GM13976 (cell line): ENCODE measurements around the gene CCDC175.

Experiments
- DNase-seq: peaks from one replicate; pipeline ENCODE4 v3.0.0; 2012; ENCODE audit warnings: low spot score
- in situ Hi-C: fragments of 300-500 bp; cut with MboI; formaldehyde crosslinking; loops from one replicate; pipeline ENCODE4 v1.12.0; 2022; ENCODE audit warnings: low sequenced_read_pairs, mixed read lengths, inconsistent platforms; ENCODE audit not compliant: unreplicated experiment
- TF ChIP-seq, protein P1 (sequence below): IDR thresholded peaks from 2 replicates; pipeline ENCODE4 v1.5.1; 2012; ENCODE audit warnings: borderline replicate concordance, mild to moderate bottlenecking; ENCODE audit not compliant: insufficient read depth; ENCODE audit errors: extremely low read depth, missing control alignments, control extremely low read depth

CCDC175 gene

DNA sequence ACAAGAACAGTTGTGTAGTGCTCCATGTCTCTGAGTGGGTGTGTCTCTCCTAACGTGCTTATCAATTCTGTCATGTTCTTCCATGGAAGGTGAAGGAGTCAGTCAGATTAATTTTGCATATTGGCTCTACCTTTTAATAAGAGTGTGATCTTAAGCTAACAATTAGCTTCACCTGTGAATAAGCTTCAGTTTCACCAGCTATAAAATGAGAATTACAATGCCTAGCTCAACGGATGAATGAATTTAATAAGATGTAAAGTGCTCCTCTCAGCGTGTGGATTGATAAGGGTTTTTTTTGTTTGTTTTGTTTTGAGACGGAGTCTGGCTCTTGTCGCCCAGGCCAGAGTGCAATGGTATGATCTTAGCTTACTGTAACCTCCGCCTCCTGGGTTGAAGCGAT is 32.7 kb downstream of the CCDC175 start:
- TF ChIP-seq, protein P1, sequence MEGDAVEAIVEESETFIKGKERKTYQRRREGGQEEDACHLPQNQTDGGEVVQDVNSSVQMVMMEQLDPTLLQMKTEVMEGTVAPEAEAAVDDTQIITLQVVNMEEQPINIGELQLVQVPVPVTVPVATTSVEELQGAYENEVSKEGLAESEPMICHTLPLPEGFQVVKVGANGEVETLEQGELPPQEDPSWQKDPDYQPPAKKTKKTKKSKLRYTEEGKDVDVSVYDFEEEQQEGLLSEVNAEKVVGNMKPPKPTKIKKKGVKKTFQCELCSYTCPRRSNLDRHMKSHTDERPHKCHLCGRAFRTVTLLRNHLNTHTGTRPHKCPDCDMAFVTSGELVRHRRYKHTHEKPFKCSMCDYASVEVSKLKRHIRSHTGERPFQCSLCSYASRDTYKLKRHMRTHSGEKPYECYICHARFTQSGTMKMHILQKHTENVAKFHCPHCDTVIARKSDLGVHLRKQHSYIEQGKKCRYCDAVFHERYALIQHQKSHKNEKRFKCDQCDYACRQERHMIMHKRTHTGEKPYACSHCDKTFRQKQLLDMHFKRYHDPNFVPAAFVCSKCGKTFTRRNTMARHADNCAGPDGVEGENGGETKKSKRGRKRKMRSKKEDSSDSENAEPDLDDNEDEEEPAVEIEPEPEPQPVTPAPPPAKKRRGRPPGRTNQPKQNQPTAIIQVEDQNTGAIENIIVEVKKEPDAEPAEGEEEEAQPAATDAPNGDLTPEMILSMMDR, result no peak
- no peak for DNase-seq
- in situ Hi-C loops, result no loop called here

DNA sequence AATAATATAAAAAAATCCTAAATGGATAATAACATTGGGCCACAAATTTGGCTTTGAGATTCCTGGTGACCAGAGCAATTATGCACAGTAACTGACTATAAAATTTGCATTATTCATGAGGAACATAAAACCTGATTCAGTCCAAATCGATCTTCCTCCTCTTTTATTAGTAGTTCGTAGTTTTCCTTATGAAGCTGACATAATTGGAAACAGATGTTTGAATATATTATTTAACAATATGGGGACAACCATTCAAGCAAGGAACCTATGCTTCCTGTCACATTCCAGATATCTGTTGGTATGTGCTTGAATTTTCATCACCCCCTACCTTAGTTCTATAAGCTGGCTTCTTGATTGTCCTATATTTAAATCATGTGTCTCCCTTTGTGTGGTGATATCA is 34.9 kb downstream of the CCDC175 start:
- DNase-seq, result no peak
- TF ChIP-seq, protein P1, result no peak
- in situ Hi-C loops, result no loop called here

DNA sequence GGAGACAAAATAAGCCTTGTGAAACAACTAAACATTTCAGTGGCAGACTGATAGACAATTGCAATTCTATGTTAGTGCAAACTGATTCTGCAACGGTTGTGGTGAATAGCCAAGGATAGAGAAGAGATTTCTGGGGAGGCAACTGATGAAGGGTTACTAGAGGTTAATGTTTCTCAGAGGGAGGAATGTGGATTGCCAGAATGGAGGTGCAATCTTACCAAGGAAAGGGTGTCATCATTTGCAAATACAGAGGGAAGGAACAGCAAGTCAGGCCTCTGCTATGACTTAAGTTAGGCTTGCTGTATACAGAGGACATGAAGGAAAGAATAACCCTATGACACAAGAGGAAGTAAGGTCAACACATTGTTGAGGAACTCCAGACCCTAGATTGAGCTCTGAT is 35.8 kb downstream of the CCDC175 start:
- DNase-seq, result no peak
- TF ChIP-seq, protein P1, result no peak
- in situ Hi-C loops, result no loop called here

DNA sequence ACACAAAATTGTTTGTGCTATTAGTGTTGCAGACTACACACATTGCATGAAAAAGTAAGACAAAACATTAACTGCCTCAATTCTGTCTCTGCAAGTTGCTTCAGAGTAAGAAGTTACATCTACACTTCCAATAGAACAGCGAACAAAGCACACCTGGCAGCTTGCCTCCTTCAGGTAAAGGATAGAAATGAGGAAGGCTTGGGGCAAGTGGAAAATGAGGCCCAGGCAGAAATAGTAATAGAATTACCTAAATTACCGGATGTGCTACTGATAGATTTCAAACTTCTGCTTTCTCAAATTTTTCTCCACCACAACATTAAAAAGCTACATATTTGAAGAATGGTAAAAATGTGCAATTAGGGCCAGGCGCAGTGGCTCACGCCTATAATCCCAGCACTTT is 37.7 kb downstream of the CCDC175 start:
- in situ Hi-C loops, result no loop called here
- TF ChIP-seq, protein P1, result no peak
- DNase-seq, result no peak

DNA sequence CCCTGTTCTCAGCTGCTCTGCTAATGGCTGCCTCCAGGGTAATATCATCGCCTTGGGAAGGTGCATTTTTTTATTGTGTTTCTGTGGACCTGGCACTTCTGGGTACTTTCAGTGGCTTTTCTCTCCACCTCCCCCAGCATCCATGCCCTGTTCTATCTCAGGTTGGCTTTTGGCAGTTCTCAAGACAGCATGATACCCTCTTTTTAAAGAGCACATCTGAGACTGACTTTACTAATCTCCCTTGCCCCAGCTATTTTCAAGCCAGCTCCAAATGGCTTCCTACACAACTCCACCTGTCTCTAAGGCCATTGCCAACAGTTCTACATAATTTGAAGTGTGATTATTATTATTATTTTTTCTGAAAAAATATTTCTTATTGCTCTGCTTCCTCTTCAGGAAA is 39.1 kb downstream of the CCDC175 start:
- in situ Hi-C loops, result no loop called here
- no peak for DNase-seq
- TF ChIP-seq, protein P1, result no peak

DNA sequence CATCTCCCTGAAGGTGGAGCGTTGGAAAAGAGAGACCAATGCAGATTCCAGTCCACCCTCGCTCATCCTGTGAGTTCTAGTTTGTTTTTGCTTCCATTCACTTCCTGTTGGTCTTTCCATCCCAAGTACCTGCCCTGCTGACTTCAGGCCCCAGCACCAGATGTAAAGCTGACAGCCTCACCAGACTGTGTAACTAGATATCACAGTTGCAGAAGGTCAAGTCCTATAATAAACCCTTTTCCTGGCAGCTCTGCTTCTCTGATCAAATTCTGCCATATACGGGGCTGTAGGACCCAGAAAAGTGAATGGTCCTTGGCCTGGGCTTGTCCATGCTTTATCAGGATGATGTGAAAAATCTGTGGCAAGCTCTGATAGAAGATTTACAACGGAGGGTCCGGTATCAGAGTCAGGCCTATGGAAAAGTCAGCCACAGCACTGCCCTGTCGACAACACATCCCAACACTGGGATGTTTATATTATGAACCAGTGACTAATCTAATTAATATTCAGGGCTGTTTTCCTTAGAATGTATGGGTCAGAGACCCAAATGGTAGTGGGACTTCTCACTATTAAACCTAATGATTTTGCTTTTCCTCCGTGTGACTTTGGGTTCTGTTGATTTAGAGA is 42.1 kb downstream of the CCDC175 start:
- TF ChIP-seq, protein P1, result no peak
- DNase-seq, result no peak
- in situ Hi-C loops, result no loop called here
